ENCODE results near the gene MOV10L1.

The MOV10L1 gene

GRCh38 chr22:50138988-50139387 lies 49.2 kb downstream of the MOV10L1 start:
- DNase-seq: no peak

GRCh38 chr22:50139843-50140415 lies 50.1 kb downstream of the MOV10L1 start:
- peak; percentile 35 to 94 (median 80) for DNase-seq

GRCh38 chr22:50140615-50141014 lies 50.8 kb downstream of the MOV10L1 start:
- no peak for DNase-seq

GRCh38 chr22:50141462-50141861 lies 51.7 kb downstream of the MOV10L1 start:
- peak in 1 of 3 experiments; percentile 39 for DNase-seq

- peak in 2 of 3 experiments; percentile 15 to 55 for DNase-seq
Measured at GRCh38 chr22:50141891-50142363, 52.1 kb downstream of the MOV10L1 start.

GRCh38 chr22:50143096-50143495 lies 53.3 kb downstream of the MOV10L1 start:
- DNase-seq: no peak

- DNase-seq: no peak
Measured at GRCh38 chr22:50144005-50144614, 54.3 kb downstream of the MOV10L1 start.

- no peak for DNase-seq
Measured at GRCh38 chr22:50145721-50146438, 56.1 kb downstream of the MOV10L1 start.

- peak in 2 of 3 experiments; percentile 47 to 78 for DNase-seq
Measured at GRCh38 chr22:50146439-50147238, 56.8 kb downstream of the MOV10L1 start.

GRCh38 chr22:50147258-50148165 lies 57.7 kb downstream of the MOV10L1 start:
- DNase-seq: peak in 1 of 3 experiments; percentile 1

GRCh38 chr22:50148166-50148500 lies 58.3 kb downstream of the MOV10L1 start:
- DNase-seq: no peak

GRCh38 chr22:50148991-50149721 lies 59.4 kb downstream of the MOV10L1 start:
- peak in 1 of 3 experiments; percentile 35 for DNase-seq

- DNase-seq: no peak
Measured at GRCh38 chr22:50150161-50151129, 60.6 kb downstream of the MOV10L1 start.

- no peak for DNase-seq
Measured at GRCh38 chr22:50151571-50152537, 62.0 kb downstream of the MOV10L1 start.

GRCh38 chr22:50153056-50153755 lies 63.4 kb downstream of the MOV10L1 start:
- no peak for DNase-seq

- no peak for DNase-seq
Measured at GRCh38 chr22:50153756-50154140, 63.9 kb downstream of the MOV10L1 start.

- DNase-seq: no peak
Measured at GRCh38 chr22:50157709-50158375, 68.0 kb downstream of the MOV10L1 start.

- DNase-seq: no peak
Measured at GRCh38 chr22:50160947-50161346, 71.1 kb downstream of the MOV10L1 start.

Data from NCI-H1417 (cell line).